GM21717 (cell line): Measurements from ENCODE around the gene GSTA4.

Source experiments
- ATAC-seq: cut with Tn5 transposase; IDR thresholded peaks from one replicate; pipeline ENCODE4 v1.9.1; 2021; ENCODE audit warnings: mild to moderate bottlenecking, moderate library complexity; ENCODE audit not compliant: unreplicated experiment

GSTA4 gene

DNA sequence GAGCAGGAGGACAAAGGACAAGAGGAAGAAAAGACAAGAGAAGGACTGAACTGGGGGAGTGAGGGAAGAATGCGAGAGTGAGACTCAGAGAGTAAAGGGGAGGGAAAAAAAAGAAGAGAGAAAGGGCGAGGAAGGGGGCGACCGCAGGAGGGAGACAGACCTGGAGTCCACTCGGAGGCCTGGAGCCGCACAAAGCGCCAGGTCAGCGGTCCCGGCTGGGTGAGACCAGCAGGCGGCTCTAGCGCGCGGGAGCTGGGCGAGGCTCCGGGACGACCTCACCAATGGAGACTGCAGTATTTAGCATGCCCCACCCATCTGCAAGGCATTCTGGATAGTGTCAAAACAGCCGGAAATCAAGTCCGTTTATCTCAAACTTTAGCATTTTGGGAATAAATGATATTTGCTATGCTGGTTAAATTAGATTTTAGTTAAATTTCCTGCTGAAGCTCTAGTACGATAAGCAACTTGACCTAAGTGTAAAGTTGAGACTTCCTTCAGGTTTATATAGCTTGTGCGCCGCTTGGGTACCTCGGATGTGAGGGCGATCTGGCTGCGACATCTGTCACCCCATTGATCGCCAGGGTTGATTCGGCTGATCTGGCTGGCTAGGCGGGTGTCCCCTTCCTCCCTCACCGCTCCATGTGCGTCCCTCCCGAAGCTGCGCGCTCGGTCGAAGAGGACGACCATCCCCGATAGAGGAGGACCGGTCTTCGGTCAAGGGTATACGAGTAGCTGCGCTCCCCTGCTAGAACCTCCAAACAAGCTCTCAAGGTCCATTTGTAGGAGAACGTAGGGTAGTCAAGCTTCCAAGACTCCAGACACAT is at the start of gene GSTA4:
GSTA4 (minus strand) TSS at position 196 of the 824 bp plus-strand sequence. CDS start 1,041 bp downstream, outside the sequence.
- ATAC-seq = peak; percentile 96

GRCh38 chr6:53044572-53044971 is 49.5 kb upstream of the GSTA4 start:
- no peak for ATAC-seq

DNA sequence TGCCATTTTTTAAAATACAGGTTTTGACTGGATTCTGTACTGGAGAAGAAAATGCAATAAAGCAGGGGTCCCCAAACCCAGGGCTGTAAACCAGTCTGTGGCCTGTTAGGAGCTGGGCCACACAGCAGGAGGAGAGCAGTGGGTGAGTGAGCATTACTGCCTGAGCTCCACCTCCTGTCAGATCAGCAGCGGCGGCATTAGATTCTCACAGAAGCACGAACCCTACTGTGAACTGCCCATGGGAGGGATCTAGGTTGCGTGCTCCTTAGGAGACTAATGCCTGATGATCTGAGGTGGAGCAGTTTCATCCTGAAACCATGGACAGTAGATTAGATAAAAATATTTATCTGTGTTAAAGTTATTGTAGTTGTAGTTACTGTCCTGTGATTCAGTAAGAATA is 49.0 kb upstream of the GSTA4 start:
- ATAC-seq = no peak

- no peak for ATAC-seq
Measured at GRCh38 chr6:53043581-53043980, 48.5 kb upstream of the GSTA4 start.

GRCh38 chr6:53042112-53042511 is 47.0 kb upstream of the GSTA4 start:
- no peak for ATAC-seq

GRCh38 chr6:53041356-53041755 is 46.3 kb upstream of the GSTA4 start:
- no peak for ATAC-seq

GRCh38 chr6:53038596-53038995 is 43.5 kb upstream of the GSTA4 start:
- ATAC-seq = no peak

DNA sequence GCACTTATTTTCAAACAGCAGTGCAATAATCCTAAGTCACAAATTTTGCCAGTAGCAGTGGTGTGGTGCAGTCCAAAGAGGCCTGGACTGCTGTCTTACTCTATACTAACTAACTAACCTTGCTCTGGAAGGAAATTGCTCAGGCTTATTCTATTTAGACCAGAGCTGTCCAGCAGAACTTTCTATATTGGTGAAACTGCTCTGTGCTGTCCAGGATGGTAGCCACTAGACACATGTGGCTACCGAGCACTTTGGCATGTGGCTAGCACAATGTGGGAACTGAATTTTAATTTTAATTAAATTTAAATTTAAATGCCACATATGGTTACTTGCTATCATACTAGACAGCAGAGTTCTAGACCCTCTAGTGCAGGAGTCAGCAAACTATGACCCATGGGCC is 43.1 kb upstream of the GSTA4 start:
- ATAC-seq = no peak

GRCh38 chr6:53035549-53036213 is 40.6 kb upstream of the GSTA4 start:
- ATAC-seq = no peak

- ATAC-seq = no peak
Measured at GRCh38 chr6:53033764-53034163, 38.7 kb upstream of the GSTA4 start.

- no peak for ATAC-seq
Measured at GRCh38 chr6:53032849-53033248, 37.8 kb upstream of the GSTA4 start.

- no peak for ATAC-seq
Measured at GRCh38 chr6:53031281-53031680, 36.2 kb upstream of the GSTA4 start.

DNA sequence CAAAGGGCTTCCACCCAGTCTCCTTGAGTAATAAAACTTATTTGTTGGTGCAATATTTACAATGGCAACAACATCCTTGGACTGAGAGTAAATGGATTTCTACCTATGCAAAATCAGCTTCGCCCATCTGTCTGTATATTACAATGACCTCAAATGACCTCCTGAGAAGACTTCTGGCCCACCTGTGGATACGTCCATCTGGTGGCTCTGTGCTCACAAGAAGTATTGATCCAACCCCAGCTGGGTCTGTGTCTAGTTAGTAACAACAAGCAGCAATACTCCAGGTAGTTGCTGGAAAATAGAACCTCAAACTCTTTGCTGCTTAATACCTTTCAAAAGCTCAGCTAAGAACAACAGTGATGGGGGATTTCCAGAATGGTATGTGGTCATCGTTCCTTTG is 34.7 kb upstream of the GSTA4 start:
- ATAC-seq = no peak

GRCh38 chr6:53029257-53029656 is 34.2 kb upstream of the GSTA4 start:
- no peak for ATAC-seq

DNA sequence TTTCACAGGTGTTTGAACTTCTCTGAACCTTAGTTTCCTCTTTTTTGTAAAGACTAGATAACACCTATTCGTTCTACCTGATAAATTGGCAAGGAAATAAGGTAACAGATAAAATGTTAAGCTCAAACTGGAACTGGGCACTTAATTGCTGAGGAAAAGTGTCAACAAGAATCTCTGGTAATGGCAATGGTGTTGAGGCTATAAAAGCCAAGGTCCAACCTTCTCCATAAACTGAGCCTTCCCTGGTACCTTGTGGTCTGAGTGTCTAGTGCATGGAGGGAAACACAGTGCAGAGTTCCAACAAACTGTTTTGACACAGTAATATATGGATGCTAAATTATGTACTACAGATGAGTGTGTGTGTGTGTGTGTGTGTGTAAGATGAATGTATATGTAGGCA is 33.4 kb upstream of the GSTA4 start:
- no peak for ATAC-seq

DNA sequence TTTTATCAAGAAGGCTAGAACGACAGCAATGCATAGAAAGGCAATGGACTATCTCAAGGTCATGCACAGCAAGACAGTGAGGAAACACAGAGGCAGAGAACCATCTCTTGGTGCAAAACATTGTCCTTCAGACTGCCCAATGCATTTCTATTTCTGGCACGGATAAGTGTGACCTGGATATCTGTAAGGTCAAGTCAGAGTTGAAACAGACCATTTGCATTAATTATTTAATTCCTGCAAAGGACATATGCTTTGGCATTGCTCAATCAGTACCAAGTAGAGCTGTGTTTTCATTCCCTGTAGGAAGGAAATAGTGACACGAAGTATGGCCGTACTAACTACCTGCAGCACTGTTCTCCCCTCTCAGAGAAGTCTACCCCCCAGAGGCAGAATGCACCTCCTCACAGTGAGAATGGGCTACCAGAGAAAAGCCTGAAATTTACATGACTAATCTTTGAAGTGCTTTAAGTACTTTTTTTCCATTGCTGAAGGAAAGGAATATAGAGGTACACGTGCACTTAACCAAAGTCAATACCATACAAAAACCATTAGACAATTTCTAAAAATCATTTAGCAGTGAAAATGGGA is 32.1 kb upstream of the GSTA4 start:
- ATAC-seq = no peak

- ATAC-seq = no peak
Measured at GRCh38 chr6:53026526-53026925, 31.4 kb upstream of the GSTA4 start.

- no peak for ATAC-seq
Measured at GRCh38 chr6:53023323-53023722, 28.2 kb upstream of the GSTA4 start.

DNA sequence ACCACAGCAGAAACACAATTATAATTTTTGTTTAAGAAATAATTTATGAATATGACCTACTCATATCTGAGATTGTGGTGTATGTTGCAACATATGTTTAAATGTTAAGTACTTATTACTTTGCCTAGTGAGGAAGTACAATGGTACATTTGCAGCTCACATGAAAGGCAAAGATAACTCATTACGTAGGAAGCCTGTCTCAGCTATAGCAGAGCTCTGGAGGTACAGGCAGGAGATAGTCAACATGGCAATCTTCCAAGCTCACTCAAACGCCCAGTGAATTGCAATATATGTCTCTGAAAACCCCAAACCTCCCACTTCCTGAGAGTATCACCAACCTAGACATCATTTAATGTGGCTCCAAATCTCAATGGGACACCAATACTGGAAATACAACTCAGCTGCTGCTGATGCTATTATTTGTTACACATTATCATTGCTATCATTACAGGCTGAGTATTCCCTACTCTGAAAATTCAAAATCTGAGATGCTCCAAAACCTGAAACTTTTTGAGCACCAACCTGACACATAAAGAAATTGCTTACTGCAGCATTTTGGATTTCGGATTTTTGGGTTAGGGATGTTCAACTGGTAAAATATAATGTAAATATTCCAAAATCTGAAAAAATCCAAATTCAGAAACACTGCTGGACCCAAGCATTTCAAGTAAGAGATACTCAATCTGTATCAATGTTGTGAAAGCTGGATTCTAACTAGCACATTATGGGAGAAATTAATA is 25.1 kb upstream of the GSTA4 start:
- no peak for ATAC-seq

GRCh38 chr6:53018446-53018845 is 23.4 kb upstream of the GSTA4 start:
- no peak for ATAC-seq

DNA sequence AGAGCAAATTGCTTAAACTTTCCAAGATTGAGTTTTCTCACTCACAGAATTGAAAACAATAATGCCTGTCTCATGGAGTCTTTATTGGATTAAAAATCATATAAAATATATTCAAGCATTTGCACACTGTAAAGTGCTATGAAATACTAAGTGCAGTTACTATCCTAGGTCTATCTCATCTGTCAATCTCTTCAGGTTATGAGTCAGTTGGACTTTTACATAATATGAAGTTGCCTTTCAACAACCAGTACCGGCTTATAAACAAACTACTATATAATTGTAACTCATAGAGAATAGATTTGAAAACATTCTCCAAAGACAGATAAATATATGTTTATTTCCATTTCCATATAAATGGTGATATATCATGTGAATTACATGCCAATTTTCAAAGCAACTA is 20.4 kb upstream of the GSTA4 start:
- no peak for ATAC-seq
